OCI-LY3 (cell line): ENCODE measurements around the gene RENBP.

Experiments
- EZH2phosphoT487 ChIP-seq: fragments of 200-600 bp; shearing (Covaris generic); IDR thresholded peaks from 2 replicates; pipeline ENCODE4 v1.6.1; 2018; ENCODE audit warnings: antibody characterized with exemption, mixed run types, low read depth
- TF ChIP-seq, protein P1 (sequence below): fragments of 200-600, 300-600 bp; sonication (generic); IDR thresholded peaks from 2 replicates; pipeline ENCODE4 v1.5.1; 2014; ENCODE audit warnings: antibody characterized with exemption, low read length, low read depth

DNA sequence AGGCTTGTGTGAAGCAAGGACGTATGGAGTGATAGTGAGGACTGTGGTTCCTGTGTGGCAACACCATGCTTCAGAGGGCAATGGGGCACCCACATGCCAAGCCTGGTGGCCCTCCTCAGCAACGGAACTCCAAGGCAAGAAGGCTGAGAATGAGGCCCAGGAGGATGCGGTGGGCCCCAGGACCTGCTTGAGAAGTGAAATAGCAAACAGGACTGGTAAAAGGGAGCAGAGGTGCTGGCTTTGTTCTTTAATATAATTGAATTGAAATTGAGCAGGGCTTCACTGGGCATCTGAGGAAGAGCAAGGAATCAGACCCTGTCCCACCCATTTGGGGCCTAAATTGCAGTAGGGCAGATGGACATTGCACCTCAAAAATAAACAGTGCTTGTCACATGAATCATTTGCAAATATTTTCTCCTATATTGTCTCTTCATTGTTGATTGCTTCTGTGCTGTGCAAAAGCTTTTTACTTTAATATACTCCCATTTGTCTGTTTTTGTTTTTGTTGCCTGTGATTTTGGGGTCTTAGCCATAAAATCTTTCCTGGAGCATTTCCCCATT lies 30.4 kb upstream of the RENBP start:
- TF ChIP-seq, protein P1, sequence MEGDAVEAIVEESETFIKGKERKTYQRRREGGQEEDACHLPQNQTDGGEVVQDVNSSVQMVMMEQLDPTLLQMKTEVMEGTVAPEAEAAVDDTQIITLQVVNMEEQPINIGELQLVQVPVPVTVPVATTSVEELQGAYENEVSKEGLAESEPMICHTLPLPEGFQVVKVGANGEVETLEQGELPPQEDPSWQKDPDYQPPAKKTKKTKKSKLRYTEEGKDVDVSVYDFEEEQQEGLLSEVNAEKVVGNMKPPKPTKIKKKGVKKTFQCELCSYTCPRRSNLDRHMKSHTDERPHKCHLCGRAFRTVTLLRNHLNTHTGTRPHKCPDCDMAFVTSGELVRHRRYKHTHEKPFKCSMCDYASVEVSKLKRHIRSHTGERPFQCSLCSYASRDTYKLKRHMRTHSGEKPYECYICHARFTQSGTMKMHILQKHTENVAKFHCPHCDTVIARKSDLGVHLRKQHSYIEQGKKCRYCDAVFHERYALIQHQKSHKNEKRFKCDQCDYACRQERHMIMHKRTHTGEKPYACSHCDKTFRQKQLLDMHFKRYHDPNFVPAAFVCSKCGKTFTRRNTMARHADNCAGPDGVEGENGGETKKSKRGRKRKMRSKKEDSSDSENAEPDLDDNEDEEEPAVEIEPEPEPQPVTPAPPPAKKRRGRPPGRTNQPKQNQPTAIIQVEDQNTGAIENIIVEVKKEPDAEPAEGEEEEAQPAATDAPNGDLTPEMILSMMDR, result no peak
- no peak for TF ChIP-seq EZH2phosphoT487
